Skeletal muscle tissue (tissue), 4 donors: Measurements from ENCODE around the gene SGIP1. TPM values are rescaled to one million over a fixed set of nuclear protein-coding genes. Genes with fewer than 3 reads are reported as not detected.

Source experiments
- H3K27ac ChIP-seq: one replicate; pipeline ENCODE4 v1.7.0; 2013; ENCODE audit warnings: mild to moderate bottlenecking, low read depth, low read length, inconsistent platforms
- H3K27me3 ChIP-seq, 3 donors: one replicate each; pipeline ENCODE4 v1.7.0; 2013; ENCODE audit warnings: low read length in 3 of 3; ENCODE audit not compliant: control insufficient read depth in 3 of 3, insufficient read depth in 3 of 3
- H3K36me3 ChIP-seq, 3 donors: one replicate each; pipeline ENCODE4 v1.7.0; 2013; ENCODE audit warnings: low read length in 3 of 3; ENCODE audit not compliant: control insufficient read depth in 3 of 3, insufficient read depth in 3 of 3
- H3K4me1 ChIP-seq, 3 donors: one replicate each; pipeline ENCODE4 v1.7.0; 2013; ENCODE audit warnings: low read length in 3 of 3, mild to moderate bottlenecking in 3 of 3; ENCODE audit not compliant: control insufficient read depth in 3 of 3, insufficient read depth in 3 of 3
- H3K4me3 ChIP-seq, 3 donors: one replicate each; pipeline ENCODE4 v1.7.0; 2013; ENCODE audit warnings: low read length in 3 of 3
- H3K9ac ChIP-seq, 3 donors: one replicate each; pipeline ENCODE4 v1.7.0; 2013; ENCODE audit warnings: low read length in 3 of 3, mild to moderate bottlenecking in 3 of 3, moderate library complexity in 2 of 3, low read depth in 1 of 3
- H3K9me3 ChIP-seq, 3 donors: one replicate each; pipeline ENCODE4 v1.7.0; 2013; ENCODE audit warnings: low read length in 3 of 3; ENCODE audit not compliant: control insufficient read depth in 3 of 3
- total RNA-seq: library from RNA; depleted of rRNA; stranded (reverse); fragments of >200 nt; gene quantifications from one replicate; pipeline ENCODE4 v1.2.3, GENCODE V29; 2014
- donor health status: Osteomylitis.

Gene SGIP1
- total RNA-seq, 1 donor from 2014 or later = 0.52 TPM

- Histone ChIP-seq H3K27ac (peak overlapping the region; percentile 67), H3K4me1 (peaks cover 2 to 10% (median 7%) of the 10 kb centered on the region in 3 donors), H3K4me3 (no peak overlapping the region), H3K9ac (no peak overlapping the region), H3K36me3 (no peaks in the 10 kb centered on the region), H3K27me3 (no peaks in the 10 kb centered on the region), H3K9me3 (no peaks in the 10 kb centered on the region)
These were observed 30.1 kb downstream of the SGIP1 start for GRCh38 chr1:66563941-66564630.

- Histone ChIP-seq H3K4me3 (no peak overlapping the region), H3K36me3 (no peaks in the 10 kb centered on the region), H3K9me3 (no peaks in the 10 kb centered on the region), H3K4me1 (no peaks in the 10 kb centered on the region), H3K27me3 (no peaks in the 10 kb centered on the region), H3K9ac (no peak overlapping the region), H3K27ac (no peak overlapping the region)
These were observed 36.2 kb downstream of the SGIP1 start for GRCh38 chr1:66570196-66570595.

- no peak overlapping the region for H3K9ac ChIP-seq
- H3K27me3 ChIP-seq = no peaks in the 10 kb centered on the region
- H3K36me3 ChIP-seq = no peaks in the 10 kb centered on the region
- H3K4me3 ChIP-seq = no peak overlapping the region
- H3K9me3 ChIP-seq = no peaks in the 10 kb centered on the region
- H3K27ac ChIP-seq = no peak overlapping the region
- H3K4me1 ChIP-seq = no peaks in the 10 kb centered on the region
These were observed 37.8 kb downstream of the SGIP1 start for GRCh38 chr1:66571789-66572188.

GRCh38 chr1:66575739-66576138 lies 41.8 kb downstream of the SGIP1 start:
- Histone ChIP-seq H3K4me3 (no peak overlapping the region), H3K9me3 (no peaks in the 10 kb centered on the region), H3K27me3 (no peaks in the 10 kb centered on the region), H3K27ac (no peak overlapping the region), H3K36me3 (no peaks in the 10 kb centered on the region), H3K4me1 (no peaks in the 10 kb centered on the region), H3K9ac (no peak overlapping the region)

- no peaks in the 10 kb centered on the region for H3K36me3 ChIP-seq
- H3K27ac ChIP-seq = no peak overlapping the region
- no peaks in the 10 kb centered on the region for H3K27me3 ChIP-seq
- H3K4me1 ChIP-seq = no peaks in the 10 kb centered on the region
- H3K9ac ChIP-seq = no peak overlapping the region
- H3K4me3 ChIP-seq = no peak overlapping the region
- no peaks in the 10 kb centered on the region for H3K9me3 ChIP-seq
These were observed 42.7 kb downstream of the SGIP1 start for GRCh38 chr1:66576645-66577044.

- Histone ChIP-seq H3K9me3 (no peaks in the 10 kb centered on the region), H3K27me3 (no peaks in the 10 kb centered on the region), H3K9ac (no peak overlapping the region), H3K36me3 (no peaks in the 10 kb centered on the region), H3K4me3 (no peak overlapping the region), H3K4me1 (no peaks in the 10 kb centered on the region), H3K27ac (no peak overlapping the region)
These were observed 44.9 kb downstream of the SGIP1 start for GRCh38 chr1:66578841-66579240.

- Histone ChIP-seq H3K27me3 (no peaks in the 10 kb centered on the region), H3K36me3 (no peaks in the 10 kb centered on the region), H3K4me3 (no peak overlapping the region), H3K27ac (no peak overlapping the region), H3K4me1 (no peaks in the 10 kb centered on the region), H3K9me3 (no peaks in the 10 kb centered on the region), H3K9ac (no peak overlapping the region)
These were observed 46.1 kb downstream of the SGIP1 start for GRCh38 chr1:66580081-66580480.

- no peak overlapping the region for H3K9ac ChIP-seq
- no peaks in the 10 kb centered on the region for H3K27me3 ChIP-seq
- no peaks in the 10 kb centered on the region for H3K9me3 ChIP-seq
- H3K27ac ChIP-seq = no peak overlapping the region
- no peak overlapping the region for H3K4me3 ChIP-seq
- H3K4me1 ChIP-seq = no peaks in the 10 kb centered on the region
- no peaks in the 10 kb centered on the region for H3K36me3 ChIP-seq
These were observed 49.1 kb downstream of the SGIP1 start for GRCh38 chr1:66583021-66583420.

- H3K9me3 ChIP-seq = no peaks in the 10 kb centered on the region
- H3K27ac ChIP-seq = no peak overlapping the region
- H3K4me1 ChIP-seq = no peaks in the 10 kb centered on the region
- H3K27me3 ChIP-seq = no peaks in the 10 kb centered on the region
- no peak overlapping the region for H3K9ac ChIP-seq
- H3K4me3 ChIP-seq = no peak overlapping the region
- no peaks in the 10 kb centered on the region for H3K36me3 ChIP-seq
These were observed 51.0 kb downstream of the SGIP1 start for GRCh38 chr1:66585002-66585401.

- no peaks in the 10 kb centered on the region for H3K36me3 ChIP-seq
- no peaks in the 10 kb centered on the region for H3K4me1 ChIP-seq
- H3K9ac ChIP-seq = no peak overlapping the region
- H3K27ac ChIP-seq = no peak overlapping the region
- H3K4me3 ChIP-seq = no peak overlapping the region
- no peaks in the 10 kb centered on the region for H3K27me3 ChIP-seq
- no peaks in the 10 kb centered on the region for H3K9me3 ChIP-seq
These were observed 55.4 kb downstream of the SGIP1 start for GRCh38 chr1:66589326-66589725.
